HG03060 (cell line): Measurements from ENCODE around the gene FASTKD3.
"Not testable (repeated sequence)": the region's sequence is repeated elsewhere in the genome, so short reads cannot be mapped to it uniquely, and the experiment has no call there.

Source experiments
- ATAC-seq: cut with Tn5 transposase; IDR thresholded peaks from one replicate; pipeline ENCODE4 v1.9.1; 2021; ENCODE audit warnings: low read depth, moderate number of reproducible peaks; ENCODE audit not compliant: unreplicated experiment

FASTKD3 gene

GRCh38 chr5:7868773-7869473 lies at the start of gene FASTKD3, which contains the start of gene MTRR:
FASTKD3 (minus strand) TSS chr5:7869031; CDS start chr5:7868083, 948 bp downstream.
MTRR (plus strand) TSS chr5:7869148; CDS start chr5:7870795, 1,647 bp downstream.
- ATAC-seq, result peak; percentile 97

GRCh38 chr5:7917130-7918123 lies 48.6 kb upstream of the FASTKD3 start:
- no peak for ATAC-seq

GRCh38 chr5:7916171-7916804 lies 47.5 kb upstream of the FASTKD3 start:
- ATAC-seq, result no peak

- not testable (repeated sequence) for ATAC-seq
These were observed 42.6 kb upstream of the FASTKD3 start for GRCh38 chr5:7911429-7911771.

- ATAC-seq, result peak; percentile 40
These were observed 42.1 kb upstream of the FASTKD3 start for GRCh38 chr5:7910738-7911428.

GRCh38 chr5:7908317-7908716 lies 39.5 kb upstream of the FASTKD3 start:
- ATAC-seq, result no peak

GRCh38 chr5:7907612-7908011 lies 38.8 kb upstream of the FASTKD3 start:
- ATAC-seq, result no peak

- no peak for ATAC-seq
These were observed 35.3 kb upstream of the FASTKD3 start for GRCh38 chr5:7904170-7904569.

- no peak for ATAC-seq
These were observed 34.1 kb upstream of the FASTKD3 start for GRCh38 chr5:7902666-7903625.

GRCh38 chr5:7902201-7902600 lies 33.4 kb upstream of the FASTKD3 start:
- no peak for ATAC-seq

- ATAC-seq, result no peak
These were observed 28.3 kb upstream of the FASTKD3 start for GRCh38 chr5:7897014-7897600.

GRCh38 chr5:7894860-7895259 lies 26.0 kb upstream of the FASTKD3 start:
- ATAC-seq, result peak; percentile 97

- ATAC-seq, result no peak
These were observed 25.6 kb upstream of the FASTKD3 start for GRCh38 chr5:7894439-7894838.

- no peak for ATAC-seq
These were observed 20.1 kb upstream of the FASTKD3 start for GRCh38 chr5:7888901-7889300.

GRCh38 chr5:7886849-7887475 lies 18.1 kb upstream of the FASTKD3 start:
- ATAC-seq, result no peak

- no peak for ATAC-seq
These were observed 15.8 kb upstream of the FASTKD3 start for GRCh38 chr5:7884491-7885267.

- no peak for ATAC-seq
These were observed 14.1 kb upstream of the FASTKD3 start for GRCh38 chr5:7882926-7883325.

GRCh38 chr5:7881816-7882215 lies 13.0 kb upstream of the FASTKD3 start:
- ATAC-seq, result no peak
